Stimulated activated CD8-positive, alpha-beta memory T cell treated with anti-CD3 and anti-CD28 coated beads, Interleukin-4, amount 100 ng/mL, for 24 hours (primary cell): Measurements from ENCODE around the gene PHACTR1.

ENCODE experiments used
- DNase-seq: peaks from one replicate; pipeline ENCODE4 v3.0.0-alpha.2; 2020; ENCODE audit warnings: low read depth

The PHACTR1 gene

GRCh38 chr6:12952318-12952717, 235.8 kb downstream of the PHACTR1 start:
- no peak for DNase-seq

GRCh38 chr6:12955956-12956355, 239.4 kb downstream of the PHACTR1 start:
- no peak for DNase-seq

- no peak for DNase-seq
Observed at GRCh38 chr6:12956991-12957320, 240.4 kb downstream of the PHACTR1 start.

GRCh38 chr6:12957321-12958051, 240.9 kb downstream of the PHACTR1 start:
- DNase-seq, result no peak

GRCh38 chr6:12958052-12958706, 241.6 kb downstream of the PHACTR1 start:
- DNase-seq, result no peak

GRCh38 chr6:12961761-12962160, 245.2 kb downstream of the PHACTR1 start:
- no peak for DNase-seq

- DNase-seq, result no peak
Observed at GRCh38 chr6:12962529-12962928, 246.0 kb downstream of the PHACTR1 start.

- no peak for DNase-seq
Observed at GRCh38 chr6:12962987-12963386, 246.4 kb downstream of the PHACTR1 start.

GRCh38 chr6:12963567-12963966, 247.0 kb downstream of the PHACTR1 start:
- no peak for DNase-seq

- no peak for DNase-seq
Observed at GRCh38 chr6:12967686-12968085, 251.1 kb downstream of the PHACTR1 start.

- DNase-seq, result no peak
Observed at GRCh38 chr6:12968290-12968689, 251.7 kb downstream of the PHACTR1 start.

- no peak for DNase-seq
Observed at GRCh38 chr6:12968839-12969558, 252.4 kb downstream of the PHACTR1 start.

- DNase-seq, result no peak
Observed at GRCh38 chr6:12969966-12970365, 253.4 kb downstream of the PHACTR1 start.

GRCh38 chr6:12973386-12973785, 256.8 kb downstream of the PHACTR1 start:
- DNase-seq, result no peak

GRCh38 chr6:12974551-12974950, 258.0 kb downstream of the PHACTR1 start:
- DNase-seq, result no peak

- no peak for DNase-seq
Observed at GRCh38 chr6:12976366-12976765, 259.8 kb downstream of the PHACTR1 start.

- DNase-seq, result no peak
Observed at GRCh38 chr6:12977206-12977605, 260.6 kb downstream of the PHACTR1 start.

- no peak for DNase-seq
Observed at GRCh38 chr6:12977806-12978205, 261.2 kb downstream of the PHACTR1 start.

GRCh38 chr6:12980741-12981140, 264.2 kb downstream of the PHACTR1 start:
- DNase-seq, result no peak

- DNase-seq, result no peak
Observed at GRCh38 chr6:12984776-12985175, 268.2 kb downstream of the PHACTR1 start.

- DNase-seq, result no peak
Observed at GRCh38 chr6:12987783-12988182, 271.2 kb downstream of the PHACTR1 start.

- DNase-seq, result no peak
Observed at GRCh38 chr6:12990162-12990561, 273.6 kb downstream of the PHACTR1 start.

- no peak for DNase-seq
Observed at GRCh38 chr6:12991435-12991834, 274.9 kb downstream of the PHACTR1 start.
